Measurements from ENCODE around the gene ARL2BP.

- TF ChIP-seq CEBPB (IDR thresholded peaks at IDR 0.05) (no peak), FOXM1 (IDR thresholded peaks at IDR 0.05; ENCODE audit: borderline replicate concordance, low read depth) (no peak), NFIC (IDR thresholded peaks at IDR 0.05) (no peak), REST (IDR thresholded peaks at IDR 0.05; ENCODE audit: low read depth) (no peak), TEAD4 (IDR thresholded peaks at IDR 0.05) (no peak), RAD21 (IDR thresholded peaks at IDR 0.05; ENCODE audit: low read depth) (no peak), ZBTB7A (IDR thresholded peaks at IDR 0.05; ENCODE audit: low read depth) (no peak), EP300 (IDR thresholded peaks at IDR 0.05; ENCODE audit: borderline replicate concordance) (no peak), YY1 (IDR thresholded peaks at IDR 0.05; ENCODE audit: low read depth) (no peak)
- TF ChIP-seq, protein P1, sequence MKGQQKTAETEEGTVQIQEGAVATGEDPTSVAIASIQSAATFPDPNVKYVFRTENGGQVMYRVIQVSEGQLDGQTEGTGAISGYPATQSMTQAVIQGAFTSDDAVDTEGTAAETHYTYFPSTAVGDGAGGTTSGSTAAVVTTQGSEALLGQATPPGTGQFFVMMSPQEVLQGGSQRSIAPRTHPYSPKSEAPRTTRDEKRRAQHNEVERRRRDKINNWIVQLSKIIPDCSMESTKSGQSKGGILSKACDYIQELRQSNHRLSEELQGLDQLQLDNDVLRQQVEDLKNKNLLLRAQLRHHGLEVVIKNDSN (IDR thresholded peaks at IDR 0.05), result no peak
- TF ChIP-seq, protein P2, sequence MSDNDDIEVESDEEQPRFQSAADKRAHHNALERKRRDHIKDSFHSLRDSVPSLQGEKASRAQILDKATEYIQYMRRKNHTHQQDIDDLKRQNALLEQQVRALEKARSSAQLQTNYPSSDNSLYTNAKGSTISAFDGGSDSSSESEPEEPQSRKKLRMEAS (IDR thresholded peaks at IDR 0.05), result no peak
Measured at GRCh38 chr16:57276596-57276995, 31.5 kb downstream of the ARL2BP start.

All from Ishikawa (cell line).